K562 (cell line): ENCODE measurements around the gene LCMT2. TPM values are rescaled to one million over a fixed set of nuclear protein-coding genes. Genes with fewer than 3 reads are reported as not detected.

Experiments
- JUND ChIP-seq, 2 experiments: IDR thresholded peaks; 2 replicates in 1 of 2; 3 replicates in 1 of 2; pipeline ENCODE4 v1.6.1; 2011; ENCODE audit warnings: borderline replicate concordance in 2 of 2, low read depth in 2 of 2, low read length in 2 of 2, improper control_type of control experiment in 1 of 2, missing biosample characterization in 1 of 2, missing genetic modification characterization in 1 of 2, missing genetic modification reagents in 1 of 2
- MIER1 ChIP-seq: fragments of 450-650 bp; IDR thresholded peaks from 2 replicates; pipeline ENCODE4 v1.6.1; 2016; ENCODE audit warnings: antibody characterized with exemption, mild to moderate bottlenecking, low read depth
- NCOA6 ChIP-seq: fragments of 450-650 bp; IDR thresholded peaks from 2 replicates; pipeline ENCODE4 v1.6.1; 2017; ENCODE audit warnings: mild to moderate bottlenecking
- PCBP1 ChIP-seq: fragments of 200-400 bp; formaldehyde crosslinking; IDR thresholded peaks from 2 replicates; pipeline ENCODE4 v1.6.1; 2018; ENCODE audit warnings: mild to moderate bottlenecking, low read depth, low read length; ENCODE audit not compliant: poor library complexity, severe bottlenecking
- RBM34 ChIP-seq: fragments of 200-400 bp; formaldehyde crosslinking; IDR thresholded peaks from 2 replicates; pipeline ENCODE4 v1.6.1; 2018; ENCODE audit warnings: low read length, borderline replicate concordance; ENCODE audit not compliant: insufficient read depth
- SAP30 ChIP-seq: fragments of 200-600 bp; sonication (generic); IDR thresholded peaks from 2 replicates; pipeline ENCODE4 v1.6.1; 2012; ENCODE audit warnings: borderline replicate concordance, low read depth, mild to moderate bottlenecking, moderate library complexity, low read length, control low read depth, inconsistent platforms; ENCODE audit not compliant: insufficient read depth, poor library complexity, severe bottlenecking
- SREBF2 ChIP-seq: sonication (generic); formaldehyde crosslinking; IDR thresholded peaks from 2 replicates; pipeline ENCODE4 v1.4.0; 2020; ENCODE audit warnings: mild to moderate bottlenecking, missing genetic modification reagents
- TAF7 ChIP-seq: fragments of 450-650 bp; IDR thresholded peaks from 2 replicates; pipeline ENCODE4 v1.6.1; 2016; ENCODE audit warnings: missing genetic modification characterization, missing compliant biosample characterization
- ZNF140 ChIP-seq: fragments of 250-450 bp; sonication (Bioruptor Pico); IDR thresholded peaks from 2 replicates; pipeline ENCODE4 v1.8.0; 2021; ENCODE audit warnings: moderate library complexity, mild to moderate bottlenecking, inconsistent platforms
- ZNF79 ChIP-seq: fragments of 250-450 bp; sonication (Bioruptor Pico); IDR thresholded peaks from 2 replicates; pipeline ENCODE4 v1.4.0; 2020; ENCODE audit warnings: low read depth, mild to moderate bottlenecking, moderate library complexity
- polyA plus RNA-seq, 8 experiments: library from polyadenylated mRNA; depleted of rRNA in 4 of 8; stranded (reverse) in 5 of 8; unstranded in 3 of 8; fragments of >200 nt; fragmentation: Nextera tagmentation in 2 of 8; fragmentation: Illumina TruSeq in 1 of 8; extraction: Ambion mirVana in 2 of 8; extraction: Trizol in 1 of 8; gene quantifications; 2 replicates each; pipeline versions ENCODE4 v1.2.1 to v1.2.3, GENCODE V29; 2011 to 2014; ENCODE audit warnings: inconsistent platforms in 1 of 8, missing spikeins in 1 of 8
- total RNA-seq, 7 experiments: library from RNA; depleted of rRNA in 6 of 7; stranded (reverse); fragments of >200 nt in 6 of 7; fragmentation: Illumina TruSeq in 2 of 7; extraction: Trizol in 2 of 7; gene quantifications; 2 replicates each; pipeline versions ENCODE4 v1.2.1 to v1.2.3, GENCODE V29; 2011 to 2021; ENCODE audit warnings: low replicate concordance in 1 of 7
- TF ChIP-seq, protein P1 (sequence below): fragments of 450-650 bp; formaldehyde crosslinking; conservative IDR thresholded peaks from 2 replicates; pipeline ENCODE4 v1.4.0; 2022; ENCODE audit warnings: mild to moderate bottlenecking, missing genetic modification characterization
- TF ChIP-seq, protein P2 (sequence below): fragments of 250-450 bp; sonication (Bioruptor Pico); IDR thresholded peaks from 2 replicates; pipeline ENCODE4 v1.4.0; 2020
- TF ChIP-seq, protein P3 (sequence below): fragments of 200-800 bp; sonication (Bioruptor generic); IDR thresholded peaks from 2 replicates; pipeline ENCODE4 v1.6.1; 2017; ENCODE audit warnings: missing genetic modification characterization, missing compliant biosample characterization
- TF ChIP-seq, protein P4 (sequence below): sonication (generic); formaldehyde crosslinking; IDR thresholded peaks from 2 replicates; pipeline ENCODE4 v1.8.0; 2022; ENCODE audit warnings: missing genetic modification reagents, mild to moderate bottlenecking, moderate library complexity, borderline replicate concordance
- TF ChIP-seq, protein P5 (sequence below): sonication (generic); formaldehyde crosslinking; IDR thresholded peaks from 2 replicates; pipeline ENCODE4 v1.8.1; 2023; ENCODE audit warnings: missing genetic modification reagents, mild to moderate bottlenecking, borderline replicate concordance

Gene LCMT2
- total and polyA plus RNA-seq, 9 of the 15 experiments (the other 6 are each of a cell fraction or from before 2014, with no cell fraction given): 2.5 to 22.3 (median 15.2) TPM

DNA sequence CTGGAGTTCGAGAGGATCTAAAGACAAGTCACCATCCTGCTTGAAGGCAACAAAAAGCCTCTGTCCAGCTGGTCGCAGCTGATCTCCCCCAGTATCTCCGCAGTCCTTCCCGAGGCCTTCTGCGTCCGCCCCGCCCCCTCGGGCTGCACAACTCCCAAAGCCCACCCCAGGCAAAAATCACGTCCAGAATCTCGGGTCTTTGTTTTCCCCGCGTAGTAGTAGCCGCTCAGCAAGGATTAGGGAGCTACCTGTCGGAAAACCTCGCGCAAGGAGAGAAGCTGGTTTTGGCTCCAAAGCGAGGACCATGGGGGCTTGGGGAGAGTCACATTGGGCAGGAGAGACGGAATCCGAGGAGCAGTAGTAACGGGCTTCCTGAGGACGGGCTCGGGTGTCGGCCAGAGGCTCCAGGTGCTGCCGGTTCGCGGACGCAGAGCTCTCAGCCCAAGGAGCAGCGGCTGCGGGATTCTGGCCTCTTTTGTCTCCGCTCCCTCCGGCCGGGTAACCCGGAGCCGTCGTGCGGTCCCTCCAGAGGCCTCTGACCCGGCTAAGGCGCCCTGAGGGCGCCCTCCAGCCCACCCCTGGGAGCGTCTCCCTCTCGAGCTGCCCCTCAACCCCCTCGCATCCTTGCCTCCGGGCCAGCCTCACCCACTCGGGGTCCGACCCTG, 40.1 kb upstream of the LCMT2 start (continued):
- TF ChIP-seq, protein P1, sequence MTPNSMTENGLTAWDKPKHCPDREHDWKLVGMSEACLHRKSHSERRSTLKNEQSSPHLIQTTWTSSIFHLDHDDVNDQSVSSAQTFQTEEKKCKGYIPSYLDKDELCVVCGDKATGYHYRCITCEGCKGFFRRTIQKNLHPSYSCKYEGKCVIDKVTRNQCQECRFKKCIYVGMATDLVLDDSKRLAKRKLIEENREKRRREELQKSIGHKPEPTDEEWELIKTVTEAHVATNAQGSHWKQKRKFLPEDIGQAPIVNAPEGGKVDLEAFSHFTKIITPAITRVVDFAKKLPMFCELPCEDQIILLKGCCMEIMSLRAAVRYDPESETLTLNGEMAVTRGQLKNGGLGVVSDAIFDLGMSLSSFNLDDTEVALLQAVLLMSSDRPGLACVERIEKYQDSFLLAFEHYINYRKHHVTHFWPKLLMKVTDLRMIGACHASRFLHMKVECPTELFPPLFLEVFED (CRISPR knock-in tag): no peak
- TF ChIP-seq ZNF79: no peak
- TF ChIP-seq, protein P2, sequence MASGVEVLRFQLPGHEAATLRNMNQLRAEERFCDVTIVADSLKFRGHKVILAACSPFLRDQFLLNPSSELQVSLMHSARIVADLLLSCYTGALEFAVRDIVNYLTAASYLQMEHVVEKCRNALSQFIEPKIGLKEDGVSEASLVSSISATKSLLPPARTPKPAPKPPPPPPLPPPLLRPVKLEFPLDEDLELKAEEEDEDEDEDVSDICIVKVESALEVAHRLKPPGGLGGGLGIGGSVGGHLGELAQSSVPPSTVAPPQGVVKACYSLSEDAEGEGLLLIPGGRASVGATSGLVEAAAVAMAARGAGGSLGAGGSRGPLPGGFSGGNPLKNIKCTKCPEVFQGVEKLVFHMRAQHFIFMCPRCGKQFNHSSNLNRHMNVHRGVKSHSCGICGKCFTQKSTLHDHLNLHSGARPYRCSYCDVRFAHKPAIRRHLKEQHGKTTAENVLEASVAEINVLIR: no peak
- TF ChIP-seq, protein P3, sequence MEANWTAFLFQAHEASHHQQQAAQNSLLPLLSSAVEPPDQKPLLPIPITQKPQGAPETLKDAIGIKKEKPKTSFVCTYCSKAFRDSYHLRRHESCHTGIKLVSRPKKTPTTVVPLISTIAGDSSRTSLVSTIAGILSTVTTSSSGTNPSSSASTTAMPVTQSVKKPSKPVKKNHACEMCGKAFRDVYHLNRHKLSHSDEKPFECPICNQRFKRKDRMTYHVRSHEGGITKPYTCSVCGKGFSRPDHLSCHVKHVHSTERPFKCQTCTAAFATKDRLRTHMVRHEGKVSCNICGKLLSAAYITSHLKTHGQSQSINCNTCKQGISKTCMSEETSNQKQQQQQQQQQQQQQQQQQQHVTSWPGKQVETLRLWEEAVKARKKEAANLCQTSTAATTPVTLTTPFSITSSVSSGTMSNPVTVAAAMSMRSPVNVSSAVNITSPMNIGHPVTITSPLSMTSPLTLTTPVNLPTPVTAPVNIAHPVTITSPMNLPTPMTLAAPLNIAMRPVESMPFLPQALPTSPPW (CRISPR knock-in tag): no peak
- peak; percentile 54 for TF ChIP-seq SAP30
- TF ChIP-seq, protein P4, sequence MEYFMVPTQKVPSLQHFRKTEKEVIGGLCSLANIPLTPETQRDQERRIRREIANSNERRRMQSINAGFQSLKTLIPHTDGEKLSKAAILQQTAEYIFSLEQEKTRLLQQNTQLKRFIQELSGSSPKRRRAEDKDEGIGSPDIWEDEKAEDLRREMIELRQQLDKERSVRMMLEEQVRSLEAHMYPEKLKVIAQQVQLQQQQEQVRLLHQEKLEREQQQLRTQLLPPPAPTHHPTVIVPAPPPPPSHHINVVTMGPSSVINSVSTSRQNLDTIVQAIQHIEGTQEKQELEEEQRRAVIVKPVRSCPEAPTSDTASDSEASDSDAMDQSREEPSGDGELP (CRISPR knock-in tag): peak; percentile 91
- 0 out of 2 replicates have a peak, but pooled peaks have one; percentile 61 for TF ChIP-seq MIER1
- TF ChIP-seq RBM34: no peak
- TF ChIP-seq SREBF2 (CRISPR knock-in tag): no peak
- no peak for TF ChIP-seq TAF7
- TF ChIP-seq, protein P5, sequence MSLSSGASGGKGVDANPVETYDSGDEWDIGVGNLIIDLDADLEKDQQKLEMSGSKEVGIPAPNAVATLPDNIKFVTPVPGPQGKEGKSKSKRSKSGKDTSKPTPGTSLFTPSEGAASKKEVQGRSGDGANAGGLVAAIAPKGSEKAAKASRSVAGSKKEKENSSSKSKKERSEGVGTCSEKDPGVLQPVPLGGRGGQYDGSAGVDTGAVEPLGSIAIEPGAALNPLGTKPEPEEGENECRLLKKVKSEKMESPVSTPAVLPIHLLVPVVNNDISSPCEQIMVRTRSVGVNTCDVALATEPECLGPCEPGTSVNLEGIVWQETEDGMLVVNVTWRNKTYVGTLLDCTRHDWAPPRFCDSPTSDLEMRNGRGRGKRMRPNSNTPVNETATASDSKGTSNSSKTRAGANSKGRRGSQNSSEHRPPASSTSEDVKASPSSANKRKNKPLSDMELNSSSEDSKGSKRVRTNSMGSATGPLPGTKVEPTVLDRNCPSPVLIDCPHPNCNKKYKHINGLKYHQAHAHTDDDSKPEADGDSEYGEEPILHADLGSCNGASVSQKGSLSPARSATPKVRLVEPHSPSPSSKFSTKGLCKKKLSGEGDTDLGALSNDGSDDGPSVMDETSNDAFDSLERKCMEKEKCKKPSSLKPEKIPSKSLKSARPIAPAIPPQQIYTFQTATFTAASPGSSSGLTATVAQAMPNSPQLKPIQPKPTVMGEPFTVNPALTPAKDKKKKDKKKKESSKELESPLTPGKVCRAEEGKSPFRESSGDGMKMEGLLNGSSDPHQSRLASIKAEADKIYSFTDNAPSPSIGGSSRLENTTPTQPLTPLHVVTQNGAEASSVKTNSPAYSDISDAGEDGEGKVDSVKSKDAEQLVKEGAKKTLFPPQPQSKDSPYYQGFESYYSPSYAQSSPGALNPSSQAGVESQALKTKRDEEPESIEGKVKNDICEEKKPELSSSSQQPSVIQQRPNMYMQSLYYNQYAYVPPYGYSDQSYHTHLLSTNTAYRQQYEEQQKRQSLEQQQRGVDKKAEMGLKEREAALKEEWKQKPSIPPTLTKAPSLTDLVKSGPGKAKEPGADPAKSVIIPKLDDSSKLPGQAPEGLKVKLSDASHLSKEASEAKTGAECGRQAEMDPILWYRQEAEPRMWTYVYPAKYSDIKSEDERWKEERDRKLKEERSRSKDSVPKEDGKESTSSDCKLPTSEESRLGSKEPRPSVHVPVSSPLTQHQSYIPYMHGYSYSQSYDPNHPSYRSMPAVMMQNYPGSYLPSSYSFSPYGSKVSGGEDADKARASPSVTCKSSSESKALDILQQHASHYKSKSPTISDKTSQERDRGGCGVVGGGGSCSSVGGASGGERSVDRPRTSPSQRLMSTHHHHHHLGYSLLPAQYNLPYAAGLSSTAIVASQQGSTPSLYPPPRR (CRISPR knock-in tag): no peak
- no peak for TF ChIP-seq JUND (IDR thresholded peaks at IDR 0.05; ENCODE audit: borderline replicate concordance, low read depth, low read length)
- no peak for TF ChIP-seq JUND (tag; IDR thresholded peaks at IDR 0.05; ENCODE audit: borderline replicate concordance, low read depth, low read length)
- 0 out of 2 replicates have a peak, but pooled peaks have one; percentile 13 for TF ChIP-seq NCOA6
- TF ChIP-seq ZNF140 (CRISPR knock-in tag): no peak
- TF ChIP-seq PCBP1: peak; percentile 64
